A204.1 (cell line): Measurements from ENCODE around the gene CORO2B.
"Not testable (repeated sequence)": the region's sequence is repeated elsewhere in the genome, so short reads cannot be mapped to it uniquely, and the experiment has no call there.

Experiments used
- FAIRE-seq: peaks from 2 replicates; lab custom pipeline; 2012; peaks lifted over from hg19 to GRCh38; lab: Jason Lieb, UNC

CORO2B gene

GRCh38 chr15:68679161-68679560, 100.4 kb downstream of the CORO2B start:
- FAIRE-seq: no peak

- no peak for FAIRE-seq
These were observed 101.2 kb downstream of the CORO2B start for GRCh38 chr15:68679961-68680371.

GRCh38 chr15:68680756-68681155, 102.0 kb downstream of the CORO2B start:
- not testable (repeated sequence) for FAIRE-seq

- FAIRE-seq: no peak
These were observed 103.0 kb downstream of the CORO2B start for GRCh38 chr15:68681836-68682235.

GRCh38 chr15:68682330-68682729, 103.5 kb downstream of the CORO2B start:
- no peak for FAIRE-seq

GRCh38 chr15:68683026-68683425, 104.2 kb downstream of the CORO2B start:
- FAIRE-seq: no peak

GRCh38 chr15:68683551-68683950, 104.8 kb downstream of the CORO2B start:
- no peak for FAIRE-seq

- no peak for FAIRE-seq
These were observed 105.7 kb downstream of the CORO2B start for GRCh38 chr15:68684476-68684875.

GRCh38 chr15:68687136-68687735, 108.4 kb downstream of the CORO2B start:
- no peak for FAIRE-seq

- FAIRE-seq: no peak
These were observed 112.9 kb downstream of the CORO2B start for GRCh38 chr15:68691705-68692104.

- no peak for FAIRE-seq
These were observed 114.3 kb downstream of the CORO2B start for GRCh38 chr15:68693071-68693470.

- FAIRE-seq: no peak
These were observed 115.3 kb downstream of the CORO2B start for GRCh38 chr15:68694111-68694510.

- no peak for FAIRE-seq
These were observed 116.3 kb downstream of the CORO2B start for GRCh38 chr15:68695061-68695595.

- no peak for FAIRE-seq
These were observed 117.9 kb downstream of the CORO2B start for GRCh38 chr15:68696414-68697363.

- FAIRE-seq: no peak
These were observed 119.2 kb downstream of the CORO2B start for GRCh38 chr15:68697711-68698690.

GRCh38 chr15:68698708-68699107, 119.9 kb downstream of the CORO2B start:
- no peak for FAIRE-seq

- FAIRE-seq: no peak
These were observed 120.5 kb downstream of the CORO2B start for GRCh38 chr15:68699124-68699880.

- FAIRE-seq: no peak
These were observed 121.2 kb downstream of the CORO2B start for GRCh38 chr15:68699881-68700454.

GRCh38 chr15:68700455-68701123, 121.8 kb downstream of the CORO2B start:
- FAIRE-seq: no peak

GRCh38 chr15:68701886-68702285, 123.1 kb downstream of the CORO2B start:
- FAIRE-seq: no peak
